H9 (cell line): ENCODE measurements around the gene ABCA13. TPM values are rescaled to one million over a fixed set of nuclear protein-coding genes. Genes with fewer than 3 reads are reported as not detected.

Experiments
- DNase-seq: peaks from one replicate; pipeline ENCODE4 v3.0.0-alpha.2; 2017
- H2AFZ ChIP-seq: one replicate; pipeline ENCODE4 v1.6.1; 2013; ENCODE audit warnings: mild to moderate bottlenecking, low read length, control low read depth, moderate library complexity
- H2AK5ac ChIP-seq: 2 replicates; pipeline ENCODE4 v1.6.1; 2013; ENCODE audit warnings: low read length, control low read depth, mixed read lengths; ENCODE audit not compliant: insufficient read length
- H2BK120ac ChIP-seq: one replicate; pipeline ENCODE4 v1.6.1; 2013; ENCODE audit warnings: low read depth, mild to moderate bottlenecking, low read length, control low read depth, inconsistent platforms; ENCODE audit not compliant: poor library complexity, severe bottlenecking
- H2BK12ac ChIP-seq: 2 replicates; pipeline ENCODE4 v1.6.1; 2013; ENCODE audit warnings: low read length, control low read depth, mixed read lengths, low read depth; ENCODE audit not compliant: insufficient read length
- H2BK15ac ChIP-seq: 2 replicates; pipeline ENCODE4 v1.6.1; 2013; ENCODE audit warnings: low read depth, low read length, control low read depth
- H2BK20ac ChIP-seq: one replicate; pipeline ENCODE4 v1.6.1; 2013; ENCODE audit warnings: low read depth, mild to moderate bottlenecking, low read length, control low read depth, inconsistent platforms; ENCODE audit not compliant: poor library complexity, severe bottlenecking
- H2BK5ac ChIP-seq: 2 replicates; pipeline ENCODE4 v1.6.1; 2013; ENCODE audit warnings: low read length, control low read depth, mixed read lengths; ENCODE audit not compliant: insufficient read length
- H3K14ac ChIP-seq: 2 replicates; pipeline ENCODE4 v1.6.1; 2013; ENCODE audit warnings: low read length, control low read depth; ENCODE audit not compliant: insufficient read depth
- H3K18ac ChIP-seq: 2 replicates; pipeline ENCODE4 v1.6.1; 2013; ENCODE audit warnings: low read depth, mild to moderate bottlenecking, mixed read lengths, low read length, control low read depth; ENCODE audit not compliant: insufficient read length
- H3K23ac ChIP-seq: 2 replicates; pipeline ENCODE4 v1.6.1; 2013; ENCODE audit warnings: low read length, control low read depth, mixed read lengths, low read depth; ENCODE audit not compliant: insufficient read length
- H3K23me2 ChIP-seq: 2 replicates; pipeline ENCODE4 v1.6.1; 2013; ENCODE audit warnings: low read depth, mild to moderate bottlenecking, mixed read lengths, low read length, control low read depth; ENCODE audit not compliant: insufficient read length, poor library complexity, severe bottlenecking
- H3K27ac ChIP-seq: 2 replicates; pipeline ENCODE4 v1.5.1; 2013; ENCODE audit warnings: low read length, control low read depth, mixed read lengths, low read depth; ENCODE audit not compliant: insufficient read length
- H3K27me3 ChIP-seq: 2 replicates; pipeline ENCODE4 v1.6.1; 2013; ENCODE audit warnings: low read length, control low read depth, inconsistent platforms; ENCODE audit not compliant: insufficient read depth
- H3K4ac ChIP-seq: 2 replicates; pipeline ENCODE4 v1.6.1; 2013; ENCODE audit warnings: low read depth, mild to moderate bottlenecking, control low read depth, inconsistent platforms, low read length, moderate library complexity
- H3K4me1 ChIP-seq: 2 replicates; pipeline ENCODE4 v1.6.1; 2013; ENCODE audit warnings: low read length, control low read depth, inconsistent platforms; ENCODE audit not compliant: insufficient read depth
- H3K4me2 ChIP-seq: 2 replicates; pipeline ENCODE4 v1.6.1; 2013; ENCODE audit warnings: low read length, control low read depth, mixed read lengths; ENCODE audit not compliant: insufficient read length, insufficient read depth
- H3K56ac ChIP-seq: 2 replicates; pipeline ENCODE4 v1.6.1; 2013; ENCODE audit warnings: low read depth, mild to moderate bottlenecking, mixed read lengths, low read length, control low read depth; ENCODE audit not compliant: insufficient read length
- H3K79me1 ChIP-seq: 2 replicates; pipeline ENCODE4 v1.6.1; 2013; ENCODE audit warnings: low read depth, mild to moderate bottlenecking, moderate library complexity, low read length, control low read depth, inconsistent platforms; ENCODE audit not compliant: insufficient read depth, poor library complexity, severe bottlenecking
- H3K79me2 ChIP-seq: 2 replicates; pipeline ENCODE4 v1.6.1; 2013; ENCODE audit warnings: low read length, control low read depth, inconsistent platforms; ENCODE audit not compliant: insufficient read depth
- H3K9ac ChIP-seq: 2 replicates; pipeline ENCODE4 v1.6.1; 2013; ENCODE audit warnings: low read length, control low read depth, mixed read lengths; ENCODE audit not compliant: insufficient read length; ENCODE audit errors: extremely low read depth
- H3K9me3 ChIP-seq: one replicate; pipeline ENCODE4 v1.6.1; 2013; ENCODE audit warnings: low read depth, low read length, inconsistent platforms; ENCODE audit not compliant: control insufficient read depth
- H3T11ph ChIP-seq: one replicate; pipeline ENCODE4 v1.6.1; 2013; ENCODE audit warnings: mild to moderate bottlenecking, low read length, control low read depth, inconsistent platforms
- H4K20me1 ChIP-seq: one replicate; pipeline ENCODE4 v1.6.1; 2013; ENCODE audit not compliant: control insufficient read depth, insufficient read length, insufficient read depth
- H4K5ac ChIP-seq: 2 replicates; pipeline ENCODE4 v1.6.1; 2013; ENCODE audit warnings: low read depth, mild to moderate bottlenecking, mixed read lengths, low read length, control low read depth; ENCODE audit not compliant: insufficient read length
- H4K8ac ChIP-seq: replicated peaks from 2 replicates; pipeline ENCODE4 v1.6.1; 2013; ENCODE audit warnings: low read length, control low read depth, mixed read lengths, low read depth; ENCODE audit not compliant: insufficient read length
- H4K91ac ChIP-seq: 2 replicates; pipeline ENCODE4 v1.6.1; 2013; ENCODE audit warnings: low read depth, mild to moderate bottlenecking, moderate library complexity, mixed read lengths, low read length, control low read depth; ENCODE audit not compliant: insufficient read length
- H3K27ac Mint-ChIP-seq, 3 experiments: 2 replicates in 2 of 3; 3 replicates in 1 of 3; pipeline ENCODE4 v1.8.0; 2020 to 2021; ENCODE audit warnings: mixed read lengths in 3 of 3, mild to moderate bottlenecking in 1 of 3, moderate library complexity in 1 of 3
- H3K27me3 Mint-ChIP-seq: 2 replicates; pipeline ENCODE4 v1.8.0; 2021; ENCODE audit warnings: low read depth, mild to moderate bottlenecking, moderate library complexity, mixed read lengths
- H3K36me3 Mint-ChIP-seq, 3 experiments: 2 replicates in 2 of 3; 3 replicates in 1 of 3; pipeline ENCODE4 v1.8.0; 2020 to 2021; ENCODE audit warnings: low read depth in 3 of 3, mixed read lengths in 3 of 3; ENCODE audit not compliant: insufficient read depth in 1 of 3
- H3K4me1 Mint-ChIP-seq, 2 experiments: 2 replicates each; pipeline ENCODE4 v1.8.0; 2020; ENCODE audit warnings: mixed read lengths in 2 of 2
- H3K4me3 Mint-ChIP-seq, 2 experiments: 2 replicates in 1 of 2; 3 replicates in 1 of 2; pipeline ENCODE4 v1.8.0; 2020 to 2021; ENCODE audit warnings: mild to moderate bottlenecking in 2 of 2, mixed read lengths in 2 of 2, moderate library complexity in 1 of 2
- H3K9me3 Mint-ChIP-seq, 2 experiments: 2 replicates in 1 of 2; 3 replicates in 1 of 2; pipeline ENCODE4 v1.8.0; 2020; ENCODE audit warnings: mild to moderate bottlenecking in 2 of 2, mixed read lengths in 2 of 2, moderate library complexity in 1 of 2
- WGBS: extraction: QIAGEN DNeasy Blood & Tissue Kit; methylation state at CpG from one replicate; pipeline ENCODE4 v1.1.7; 2013; ENCODE audit warnings: missing lambda C conversion rate, low lambda C conversion rate, mixed read lengths; ENCODE audit not compliant: insufficient read length; ENCODE audit errors: extremely low coverage; 5-methylcytosine and 5-hydroxymethylcytosine counted together
- total RNA-seq: library from RNA; stranded (reverse); gene quantifications from 2 replicates; pipeline ENCODE4 v1.2.1, GENCODE V29; 2021
- TF ChIP-seq, protein P1 (sequence below): fragments of 200-600 bp; sonication (generic); conservative IDR thresholded peaks from 3 replicates; pipeline ENCODE4 v1.8.0; 2021; ENCODE audit warnings: antibody characterized with exemption, mild to moderate bottlenecking

ABCA13 gene
- total RNA-seq, 1 experiment from 2014 or later = 0.11 TPM

DNA sequence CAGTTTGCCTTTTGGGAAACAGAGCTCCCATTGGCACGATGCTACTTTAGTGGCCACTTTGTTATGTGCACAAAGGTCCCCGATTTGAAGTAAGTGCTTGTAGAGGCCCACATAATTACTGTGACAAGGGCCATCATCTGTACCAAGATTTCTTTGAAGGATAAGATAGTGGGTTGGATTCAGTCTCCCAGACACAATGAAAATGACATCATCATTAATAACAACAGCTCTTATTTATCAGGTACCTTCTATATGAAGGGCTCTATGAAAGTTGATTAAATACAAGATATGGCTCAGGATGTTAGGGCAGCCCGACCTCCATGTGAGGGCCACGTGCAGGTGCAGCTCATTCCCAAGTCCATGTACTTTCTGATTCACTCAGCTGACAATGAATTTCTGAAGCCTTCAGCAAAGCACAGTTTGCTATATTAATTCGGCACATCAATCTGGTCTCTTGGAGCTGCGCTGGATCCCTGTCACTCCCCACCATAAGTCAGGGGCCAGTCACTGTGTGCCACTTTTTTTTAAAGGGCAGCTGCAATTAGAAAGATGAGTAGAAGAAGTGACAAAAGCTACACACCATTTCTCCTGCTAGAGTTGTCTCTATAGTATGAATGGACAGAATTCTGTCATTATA is 140.3 kb downstream of the ABCA13 start:
- Mint-ChIP-seq H3K9me3 (no peaks in the 10 kb centered on the region; a peak in 2 of 5 replicates), H3K4me3 (no peak overlapping the region), H3K36me3 (no peaks in the 10 kb centered on the region; a peak in 1 of 7 replicates), H3K4me1 (peaks cover 2% of the 10 kb centered on the region in 2 experiments), H3K27me3 (no peaks in the 10 kb centered on the region), H3K27ac (no peak overlapping the region)
- WGBS = no CpG with 5 or more reads among the region's 6 CpGs
- no peak overlapping the region for H4K8ac ChIP-seq
- no peaks in the 10 kb centered on the region for H4K20me1 ChIP-seq
- no peak overlapping the region for H3K14ac ChIP-seq
- no peak overlapping the region for H3K23ac ChIP-seq
- no peak overlapping the region for H2BK12ac ChIP-seq
- H2AFZ ChIP-seq = no peak overlapping the region
- H3K79me2 ChIP-seq = no peaks in the 10 kb centered on the region
- no peak overlapping the region for H2BK120ac ChIP-seq
- H3K4me2 ChIP-seq = no peak overlapping the region
- no peak for DNase-seq
- no peak overlapping the region for H3T11ph ChIP-seq
- H3K4ac ChIP-seq = no peak overlapping the region
- no peak overlapping the region for H2AK5ac ChIP-seq
- H3K27ac ChIP-seq = no peak overlapping the region
- no peak overlapping the region for H3K18ac ChIP-seq
- H3K9me3 ChIP-seq = no peaks in the 10 kb centered on the region
- H2BK5ac ChIP-seq = no peak overlapping the region
- TF ChIP-seq, protein P1, sequence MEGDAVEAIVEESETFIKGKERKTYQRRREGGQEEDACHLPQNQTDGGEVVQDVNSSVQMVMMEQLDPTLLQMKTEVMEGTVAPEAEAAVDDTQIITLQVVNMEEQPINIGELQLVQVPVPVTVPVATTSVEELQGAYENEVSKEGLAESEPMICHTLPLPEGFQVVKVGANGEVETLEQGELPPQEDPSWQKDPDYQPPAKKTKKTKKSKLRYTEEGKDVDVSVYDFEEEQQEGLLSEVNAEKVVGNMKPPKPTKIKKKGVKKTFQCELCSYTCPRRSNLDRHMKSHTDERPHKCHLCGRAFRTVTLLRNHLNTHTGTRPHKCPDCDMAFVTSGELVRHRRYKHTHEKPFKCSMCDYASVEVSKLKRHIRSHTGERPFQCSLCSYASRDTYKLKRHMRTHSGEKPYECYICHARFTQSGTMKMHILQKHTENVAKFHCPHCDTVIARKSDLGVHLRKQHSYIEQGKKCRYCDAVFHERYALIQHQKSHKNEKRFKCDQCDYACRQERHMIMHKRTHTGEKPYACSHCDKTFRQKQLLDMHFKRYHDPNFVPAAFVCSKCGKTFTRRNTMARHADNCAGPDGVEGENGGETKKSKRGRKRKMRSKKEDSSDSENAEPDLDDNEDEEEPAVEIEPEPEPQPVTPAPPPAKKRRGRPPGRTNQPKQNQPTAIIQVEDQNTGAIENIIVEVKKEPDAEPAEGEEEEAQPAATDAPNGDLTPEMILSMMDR = no peak
- H3K56ac ChIP-seq = no peak overlapping the region
- H2BK20ac ChIP-seq = no peak overlapping the region
- no peak overlapping the region for H4K5ac ChIP-seq
- H2BK15ac ChIP-seq = no peak overlapping the region
- no peaks in the 10 kb centered on the region for H3K27me3 ChIP-seq
- H3K23me2 ChIP-seq = no peaks in the 10 kb centered on the region
- H4K91ac ChIP-seq = no peak overlapping the region
- no peaks in the 10 kb centered on the region for H3K4me1 ChIP-seq
- H3K9ac ChIP-seq = no peak overlapping the region
- H3K79me1 ChIP-seq = no peaks in the 10 kb centered on the region
